Upper lobe of right lung (tissue), 1 donor: ENCODE results near the gene SLC22A3. TPM values are rescaled to one million over a fixed set of nuclear protein-coding genes. Genes with fewer than 3 reads are reported as not detected.

Experiments
- ATAC-seq: fragments of 200-7000 bp; cut with Tn5 transposase; one replicate; pipeline ENCODE4 v1.9.1; 2020; ENCODE audit warnings: mild to moderate bottlenecking, moderate library complexity
- DNase-seq: peaks from one replicate; pipeline ENCODE4 v3.0.0-alpha.2; 2020
- H3K27ac ChIP-seq: fragments of 200-600 bp; one replicate; pipeline ENCODE4 v1.8.0; 2022
- H3K27me3 ChIP-seq: fragments of 200-600 bp; one replicate; pipeline ENCODE4 v1.8.0; 2022; ENCODE audit warnings: mild to moderate bottlenecking
- H3K36me3 ChIP-seq: fragments of 200-600 bp; one replicate; pipeline ENCODE4 v1.8.0; 2022
- H3K4me1 ChIP-seq: fragments of 200-600 bp; one replicate; pipeline ENCODE4 v1.8.0; 2022
- H3K4me3 ChIP-seq: fragments of 200-600 bp; one replicate; pipeline ENCODE4 v1.8.0; 2022; ENCODE audit warnings: mild to moderate bottlenecking
- H3K9me3 ChIP-seq: fragments of 200-600 bp; one replicate; pipeline ENCODE4 v1.8.0; 2022
- CTCF ChIP-seq: fragments of 200-600 bp; IDR thresholded peaks from one replicate; pipeline ENCODE4 v1.8.0; 2022; ENCODE audit warnings: antibody characterized with exemption
- intact Hi-C: fragments of 100-400 bp; cut with DNase I; formaldehyde crosslinking; loops from one replicate; pipeline ENCODE4 v1.11.0; 2022
- total RNA-seq: library from RNA; stranded (reverse); fragmentation: NEBNext Ultra II Directional; extraction: Animal tissue kit (Norgen Biotek cat#: 25700); gene quantifications from one replicate; pipeline ENCODE4 v1.2.1, GENCODE V29; 2021
- donor health status: DM: no; HTN: yes; CAD: no; lungs with severe emphysema.

Gene SLC22A3
- total RNA-seq, 1 donor from 2014 or later, result 30.6 TPM

- ATAC-seq (no peak), DNase-seq (no peak)
- H3K36me3 ChIP-seq, result no peaks in the 10 kb centered on the region
- no peaks in the 10 kb centered on the region for H3K4me1 ChIP-seq
- H3K27me3 ChIP-seq, result no peaks in the 10 kb centered on the region
- H3K4me3 ChIP-seq, result no peak overlapping the region
- no peaks in the 10 kb centered on the region for H3K9me3 ChIP-seq
- no peak for TF ChIP-seq CTCF
- H3K27ac ChIP-seq, result no peak overlapping the region
- intact Hi-C loops, result no loop called here
Measured at GRCh38 chr6:160420969-160421556, 72.9 kb downstream of the SLC22A3 start.

GRCh38 chr6:160421854-160422253 is 73.7 kb downstream of the SLC22A3 start:
- ATAC-seq, result no peak

GRCh38 chr6:160424256-160424655 is 76.1 kb downstream of the SLC22A3 start:
- Histone ChIP-seq H3K27me3 (no peaks in the 10 kb centered on the region), H3K9me3 (no peaks in the 10 kb centered on the region), H3K36me3 (no peaks in the 10 kb centered on the region), H3K27ac (no peak overlapping the region), H3K4me1 (peaks cover 12% of the 10 kb centered on the region), H3K4me3 (no peak overlapping the region)
- no peak for DNase-seq
- no peak for ATAC-seq
- intact Hi-C loops, result no loop called here
- no peak for TF ChIP-seq CTCF

More at GRCh38 chr6:160421854-160422253, 73.7 kb downstream of the SLC22A3 start:
- no peak for DNase-seq
- intact Hi-C loops, result no loop called here
- Histone ChIP-seq H3K4me1 (no peaks in the 10 kb centered on the region), H3K36me3 (no peaks in the 10 kb centered on the region), H3K4me3 (no peak overlapping the region), H3K27me3 (no peaks in the 10 kb centered on the region), H3K9me3 (no peaks in the 10 kb centered on the region), H3K27ac (no peak overlapping the region)
- no peak for TF ChIP-seq CTCF

GRCh38 chr6:160426136-160426535 is 78.0 kb downstream of the SLC22A3 start:
- Histone ChIP-seq H3K27me3 (no peaks in the 10 kb centered on the region), H3K27ac (no peak overlapping the region), H3K4me1 (peaks cover 15% of the 10 kb centered on the region), H3K9me3 (no peaks in the 10 kb centered on the region), H3K36me3 (no peaks in the 10 kb centered on the region), H3K4me3 (no peak overlapping the region)
- DNase-seq, result no peak
- intact Hi-C loops, result no loop called here
- no peak for ATAC-seq
- TF ChIP-seq CTCF, result no peak

GRCh38 chr6:160427312-160428068 is 79.3 kb downstream of the SLC22A3 start:
- H3K27me3 ChIP-seq, result no peaks in the 10 kb centered on the region
- peaks cover 15% of the 10 kb centered on the region for H3K4me1 ChIP-seq
- H3K4me3 ChIP-seq, result no peak overlapping the region
- H3K27ac ChIP-seq, result no peak overlapping the region
- no peak for TF ChIP-seq CTCF
- H3K36me3 ChIP-seq, result no peaks in the 10 kb centered on the region
- no peak for DNase-seq
- intact Hi-C loops, result no loop called here
- ATAC-seq, result peak; percentile 38
- no peaks in the 10 kb centered on the region for H3K9me3 ChIP-seq
